Fibroblast of lung (primary cell): ENCODE results near the gene ODAD3.

Experiments used
- EZH2 ChIP-seq: IDR thresholded peaks from 2 replicates; pipeline ENCODE4 v1.5.1; 2012; ENCODE audit warnings: low read length, control low read depth, mild to moderate bottlenecking; ENCODE audit errors: missing control alignments
- TF ChIP-seq, protein P1 (sequence below), 2 donors: IDR thresholded peaks in 1 of 2; conservative IDR thresholded peaks in 1 of 2; 1 replicate in 1 of 2; 2 replicates in 1 of 2; pipeline ENCODE4 v1.5.1; 2011 to 2012; ENCODE audit warnings: low read length in 2 of 2, control low read depth in 1 of 2, inconsistent platforms in 1 of 2, low read depth in 1 of 2, mild to moderate bottlenecking in 1 of 2

DNA sequence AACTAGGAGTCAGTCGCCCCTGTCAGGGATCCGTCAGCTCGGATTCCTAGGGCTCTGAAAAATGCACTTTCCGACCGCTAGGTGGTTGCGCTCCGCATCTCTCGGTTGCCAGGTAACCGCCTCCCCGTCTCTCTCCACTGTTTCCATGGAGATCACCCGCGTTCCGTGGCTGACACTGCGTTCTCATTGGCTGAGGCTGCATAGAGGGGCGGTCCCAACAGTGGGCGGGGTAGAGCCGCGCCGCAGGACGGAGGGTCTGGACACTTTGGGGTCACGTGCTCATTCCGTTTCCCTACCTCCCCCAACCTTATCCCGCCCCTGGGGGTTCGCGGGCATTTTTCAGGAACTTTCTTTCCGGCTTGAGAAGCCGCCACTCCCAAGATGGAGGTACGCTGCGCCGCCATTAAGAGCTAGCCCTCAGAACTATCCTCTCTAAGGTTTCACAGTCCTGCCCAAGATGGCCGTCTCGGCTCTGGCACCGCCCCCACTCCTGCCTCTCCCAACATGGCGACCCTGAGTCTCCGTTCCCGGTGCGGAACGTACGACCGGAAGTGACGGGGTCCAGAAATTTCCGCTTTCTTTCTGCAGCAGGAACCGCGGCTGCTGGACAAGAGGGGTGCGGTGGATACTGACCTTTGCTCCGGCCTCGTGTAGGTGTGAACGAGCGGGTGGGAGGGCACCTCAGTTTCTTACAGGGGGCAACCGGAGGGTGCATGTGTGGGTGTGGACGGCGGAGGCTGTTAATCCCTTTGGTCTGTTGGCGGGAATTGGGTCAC lies at the start of gene ODAD3, which contains the start of gene PRKCSH:
- TF ChIP-seq, protein P1, sequence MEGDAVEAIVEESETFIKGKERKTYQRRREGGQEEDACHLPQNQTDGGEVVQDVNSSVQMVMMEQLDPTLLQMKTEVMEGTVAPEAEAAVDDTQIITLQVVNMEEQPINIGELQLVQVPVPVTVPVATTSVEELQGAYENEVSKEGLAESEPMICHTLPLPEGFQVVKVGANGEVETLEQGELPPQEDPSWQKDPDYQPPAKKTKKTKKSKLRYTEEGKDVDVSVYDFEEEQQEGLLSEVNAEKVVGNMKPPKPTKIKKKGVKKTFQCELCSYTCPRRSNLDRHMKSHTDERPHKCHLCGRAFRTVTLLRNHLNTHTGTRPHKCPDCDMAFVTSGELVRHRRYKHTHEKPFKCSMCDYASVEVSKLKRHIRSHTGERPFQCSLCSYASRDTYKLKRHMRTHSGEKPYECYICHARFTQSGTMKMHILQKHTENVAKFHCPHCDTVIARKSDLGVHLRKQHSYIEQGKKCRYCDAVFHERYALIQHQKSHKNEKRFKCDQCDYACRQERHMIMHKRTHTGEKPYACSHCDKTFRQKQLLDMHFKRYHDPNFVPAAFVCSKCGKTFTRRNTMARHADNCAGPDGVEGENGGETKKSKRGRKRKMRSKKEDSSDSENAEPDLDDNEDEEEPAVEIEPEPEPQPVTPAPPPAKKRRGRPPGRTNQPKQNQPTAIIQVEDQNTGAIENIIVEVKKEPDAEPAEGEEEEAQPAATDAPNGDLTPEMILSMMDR (conservative IDR thresholded peaks at IDR 0.05 in 1 of 2, IDR thresholded peaks at IDR 0.05 in 1 of 2; ENCODE audit: low read depth in 1 of 2, low read length in 2 of 2) = peak; percentile 76 to 89
- TF ChIP-seq EZH2 = no peak
